Activated B cell treated with CpG ODN at 0.5 μM for 24 hours (primary cell): Measurements from ENCODE around the gene GCC1. TPM values are rescaled to one million over a fixed set of nuclear protein-coding genes. Genes with fewer than 3 reads are reported as not detected.
"Not testable (repeated sequence)": the region's sequence is repeated elsewhere in the genome, so short reads cannot be mapped to it uniquely, and the experiment has no call there.

Source experiments
- ATAC-seq: fragments of 200-7000 bp; cut with Tn5 transposase; one replicate; pipeline ENCODE4 v1.10.0; 2021; ENCODE audit warnings: low read depth, mild to moderate bottlenecking, moderate library complexity
- CTCF ChIA-PET: fragments of 350-600 bp; sonication (Branson Sonifier 250); formaldehyde crosslinking; loops from one replicate; lab custom pipeline; 2021; ENCODE audit warnings: antibody characterized with exemption; lab: Charles Lee
- POLR2A ChIA-PET: fragments of 350-600 bp; sonication (Branson Sonifier 250); formaldehyde crosslinking; loops from one replicate; lab custom pipeline; 2021; ENCODE audit warnings: antibody characterized with exemption; lab: Charles Lee
- DNase-seq: peaks from one replicate; pipeline ENCODE4 v3.0.0; 2022
- H3K27ac Mint-ChIP-seq: one replicate; pipeline ENCODE4 v1.8.0; 2020; ENCODE audit warnings: mixed read lengths
- H3K27me3 Mint-ChIP-seq: one replicate; pipeline ENCODE4 v1.8.0; 2021; ENCODE audit warnings: mixed read lengths
- H3K36me3 Mint-ChIP-seq: one replicate; pipeline ENCODE4 v1.8.0; 2021; ENCODE audit warnings: low read depth, mixed read lengths
- H3K4me1 Mint-ChIP-seq: one replicate; pipeline ENCODE4 v1.8.0; 2021; ENCODE audit warnings: mixed read lengths
- H3K4me3 Mint-ChIP-seq: one replicate; pipeline ENCODE4 v1.8.0; 2020; ENCODE audit warnings: mild to moderate bottlenecking, mixed read lengths
- H3K9me3 Mint-ChIP-seq: one replicate; pipeline ENCODE4 v1.8.0; 2020; ENCODE audit warnings: mixed read lengths
- CTCF ChIP-seq: fragments of 200-600 bp; IDR thresholded peaks from one replicate; pipeline ENCODE4 v1.8.0; 2022; ENCODE audit warnings: antibody characterized with exemption, mild to moderate bottlenecking
- intact Hi-C: fragments of 100-400 bp; cut with micrococcal nuclease; formaldehyde crosslinking; loops from one replicate; pipeline ENCODE4 v1.15.1; 2024
- total RNA-seq: library from RNA; stranded (reverse); gene quantifications from 2 replicates; pipeline ENCODE4 v1.2.3, GENCODE V29; 2022

GCC1 gene
- total RNA-seq, 1 donor from 2014 or later: 23.3 TPM

- no peak for DNase-seq
- Mint-ChIP-seq H3K36me3 (no peaks in the 10 kb centered on the region), H3K4me3 (no peak overlapping the region), H3K27ac (no peak overlapping the region), H3K4me1 (no peaks in the 10 kb centered on the region), H3K9me3 (peaks cover 8% of the 10 kb centered on the region), H3K27me3 (peaks cover 4% of the 10 kb centered on the region)
- intact Hi-C loops: no loop called here
- no peak for TF ChIP-seq CTCF
- no peak for ATAC-seq
- ChIA-PET CTCF (no interaction called here), POLR2A (no interaction called here)
Observed at GRCh38 chr7:127546313-127546712, 39.1 kb downstream of the GCC1 start.

- Mint-ChIP-seq H3K36me3 (no peaks in the 10 kb centered on the region), H3K4me1 (no peaks in the 10 kb centered on the region), H3K4me3 (no peak overlapping the region), H3K27me3 (peaks cover 18% of the 10 kb centered on the region), H3K27ac (no peak overlapping the region), H3K9me3 (peaks cover 6% of the 10 kb centered on the region)
- POLR2A ChIA-PET: no interaction called here
- DNase-seq (no peak), ATAC-seq (no peak)
- intact Hi-C loops: no loop called here
- TF ChIP-seq CTCF: no peak
- CTCF ChIA-PET: no interaction called here
Observed at GRCh38 chr7:127541548-127541947, 43.8 kb downstream of the GCC1 start.

- ATAC-seq, H3K4me1 Mint-ChIP-seq, H3K27ac Mint-ChIP-seq, H3K4me3 Mint-ChIP-seq, H3K9me3 Mint-ChIP-seq, DNase-seq, H3K36me3 Mint-ChIP-seq, intact Hi-C loops, POLR2A ChIA-PET, CTCF ChIA-PET: not testable (repeated sequence)
- peaks cover 28% of the 10 kb centered on the region for H3K27me3 Mint-ChIP-seq
Observed at GRCh38 chr7:127540461-127540860, 44.9 kb downstream of the GCC1 start.

- H3K27me3 Mint-ChIP-seq: peaks cover 30% of the 10 kb centered on the region
Observed at GRCh38 chr7:127539116-127539515, 46.3 kb downstream of the GCC1 start.

GRCh38 chr7:127536741-127537140, 48.7 kb downstream of the GCC1 start:
- no peak for TF ChIP-seq CTCF
- ATAC-seq: no peak
- no peak overlapping the region for H3K4me3 Mint-ChIP-seq
- ChIA-PET CTCF (no interaction called here), POLR2A (no interaction called here)
- H3K27me3 Mint-ChIP-seq: peaks cover 34% of the 10 kb centered on the region
- no peak overlapping the region for H3K27ac Mint-ChIP-seq
- H3K36me3 Mint-ChIP-seq: no peaks in the 10 kb centered on the region
- no peaks in the 10 kb centered on the region for H3K9me3 Mint-ChIP-seq
- intact Hi-C loops: no loop called here
- H3K4me1 Mint-ChIP-seq: peaks cover 1% of the 10 kb centered on the region
- DNase-seq: no peak

More at GRCh38 chr7:127539116-127539515, 46.3 kb downstream of the GCC1 start:
- Mint-ChIP-seq H3K4me3 (no peak overlapping the region), H3K36me3 (no peaks in the 10 kb centered on the region), H3K4me1 (no peaks in the 10 kb centered on the region), H3K27ac (no peak overlapping the region), H3K9me3 (no peaks in the 10 kb centered on the region)
- TF ChIP-seq CTCF: no peak
- ChIA-PET POLR2A (no interaction called here), CTCF (no interaction called here)
- ATAC-seq (no peak), DNase-seq (no peak)
- intact Hi-C loops: no loop called here

- no peak for DNase-seq
- Mint-ChIP-seq H3K9me3 (no peaks in the 10 kb centered on the region), H3K36me3 (no peaks in the 10 kb centered on the region), H3K27me3 (peaks cover 34% of the 10 kb centered on the region), H3K27ac (no peak overlapping the region), H3K4me3 (no peak overlapping the region), H3K4me1 (peaks cover 1% of the 10 kb centered on the region)
- TF ChIP-seq CTCF: no peak
- no peak for ATAC-seq
- ChIA-PET POLR2A (no interaction called here), CTCF (no interaction called here)
- intact Hi-C loops: no loop called here
Observed at GRCh38 chr7:127536394-127536691, 49.1 kb downstream of the GCC1 start.
